H9 (cell line): Measurements from ENCODE around the gene DLGAP4. TPM values are rescaled to one million over a fixed set of nuclear protein-coding genes. Genes with fewer than 3 reads are reported as not detected.

Experiments used
- DNase-seq: peaks from one replicate; pipeline ENCODE4 v3.0.0-alpha.2; 2017
- H2AFZ ChIP-seq: one replicate; pipeline ENCODE4 v1.6.1; 2013; ENCODE audit warnings: mild to moderate bottlenecking, low read length, control low read depth, moderate library complexity
- H2AK5ac ChIP-seq: 2 replicates; pipeline ENCODE4 v1.6.1; 2013; ENCODE audit warnings: low read length, control low read depth, mixed read lengths; ENCODE audit not compliant: insufficient read length
- H2BK120ac ChIP-seq: one replicate; pipeline ENCODE4 v1.6.1; 2013; ENCODE audit warnings: low read depth, mild to moderate bottlenecking, low read length, control low read depth, inconsistent platforms; ENCODE audit not compliant: poor library complexity, severe bottlenecking
- H2BK12ac ChIP-seq: 2 replicates; pipeline ENCODE4 v1.6.1; 2013; ENCODE audit warnings: low read length, control low read depth, mixed read lengths, low read depth; ENCODE audit not compliant: insufficient read length
- H2BK15ac ChIP-seq: 2 replicates; pipeline ENCODE4 v1.6.1; 2013; ENCODE audit warnings: low read depth, low read length, control low read depth
- H2BK20ac ChIP-seq: one replicate; pipeline ENCODE4 v1.6.1; 2013; ENCODE audit warnings: low read depth, mild to moderate bottlenecking, low read length, control low read depth, inconsistent platforms; ENCODE audit not compliant: poor library complexity, severe bottlenecking
- H2BK5ac ChIP-seq: 2 replicates; pipeline ENCODE4 v1.6.1; 2013; ENCODE audit warnings: low read length, control low read depth, mixed read lengths; ENCODE audit not compliant: insufficient read length
- H3K14ac ChIP-seq: 2 replicates; pipeline ENCODE4 v1.6.1; 2013; ENCODE audit warnings: low read length, control low read depth; ENCODE audit not compliant: insufficient read depth
- H3K18ac ChIP-seq: 2 replicates; pipeline ENCODE4 v1.6.1; 2013; ENCODE audit warnings: low read depth, mild to moderate bottlenecking, mixed read lengths, low read length, control low read depth; ENCODE audit not compliant: insufficient read length
- H3K23ac ChIP-seq: 2 replicates; pipeline ENCODE4 v1.6.1; 2013; ENCODE audit warnings: low read length, control low read depth, mixed read lengths, low read depth; ENCODE audit not compliant: insufficient read length
- H3K23me2 ChIP-seq: 2 replicates; pipeline ENCODE4 v1.6.1; 2013; ENCODE audit warnings: low read depth, mild to moderate bottlenecking, mixed read lengths, low read length, control low read depth; ENCODE audit not compliant: insufficient read length, poor library complexity, severe bottlenecking
- H3K27ac ChIP-seq: 2 replicates; pipeline ENCODE4 v1.5.1; 2013; ENCODE audit warnings: low read length, control low read depth, mixed read lengths, low read depth; ENCODE audit not compliant: insufficient read length
- H3K27me3 ChIP-seq: 2 replicates; pipeline ENCODE4 v1.6.1; 2013; ENCODE audit warnings: low read length, control low read depth, inconsistent platforms; ENCODE audit not compliant: insufficient read depth
- H3K4ac ChIP-seq: 2 replicates; pipeline ENCODE4 v1.6.1; 2013; ENCODE audit warnings: low read depth, mild to moderate bottlenecking, control low read depth, inconsistent platforms, low read length, moderate library complexity
- H3K4me1 ChIP-seq: 2 replicates; pipeline ENCODE4 v1.6.1; 2013; ENCODE audit warnings: low read length, control low read depth, inconsistent platforms; ENCODE audit not compliant: insufficient read depth
- H3K4me2 ChIP-seq: 2 replicates; pipeline ENCODE4 v1.6.1; 2013; ENCODE audit warnings: low read length, control low read depth, mixed read lengths; ENCODE audit not compliant: insufficient read length, insufficient read depth
- H3K56ac ChIP-seq: 2 replicates; pipeline ENCODE4 v1.6.1; 2013; ENCODE audit warnings: low read depth, mild to moderate bottlenecking, mixed read lengths, low read length, control low read depth; ENCODE audit not compliant: insufficient read length
- H3K79me1 ChIP-seq: 2 replicates; pipeline ENCODE4 v1.6.1; 2013; ENCODE audit warnings: low read depth, mild to moderate bottlenecking, moderate library complexity, low read length, control low read depth, inconsistent platforms; ENCODE audit not compliant: insufficient read depth, poor library complexity, severe bottlenecking
- H3K79me2 ChIP-seq: 2 replicates; pipeline ENCODE4 v1.6.1; 2013; ENCODE audit warnings: low read length, control low read depth, inconsistent platforms; ENCODE audit not compliant: insufficient read depth
- H3K9ac ChIP-seq: 2 replicates; pipeline ENCODE4 v1.6.1; 2013; ENCODE audit warnings: low read length, control low read depth, mixed read lengths; ENCODE audit not compliant: insufficient read length; ENCODE audit errors: extremely low read depth
- H3K9me3 ChIP-seq: one replicate; pipeline ENCODE4 v1.6.1; 2013; ENCODE audit warnings: low read depth, low read length, inconsistent platforms; ENCODE audit not compliant: control insufficient read depth
- H3T11ph ChIP-seq: one replicate; pipeline ENCODE4 v1.6.1; 2013; ENCODE audit warnings: mild to moderate bottlenecking, low read length, control low read depth, inconsistent platforms
- H4K20me1 ChIP-seq: one replicate; pipeline ENCODE4 v1.6.1; 2013; ENCODE audit not compliant: control insufficient read depth, insufficient read length, insufficient read depth
- H4K5ac ChIP-seq: 2 replicates; pipeline ENCODE4 v1.6.1; 2013; ENCODE audit warnings: low read depth, mild to moderate bottlenecking, mixed read lengths, low read length, control low read depth; ENCODE audit not compliant: insufficient read length
- H4K8ac ChIP-seq: replicated peaks from 2 replicates; pipeline ENCODE4 v1.6.1; 2013; ENCODE audit warnings: low read length, control low read depth, mixed read lengths, low read depth; ENCODE audit not compliant: insufficient read length
- H4K91ac ChIP-seq: 2 replicates; pipeline ENCODE4 v1.6.1; 2013; ENCODE audit warnings: low read depth, mild to moderate bottlenecking, moderate library complexity, mixed read lengths, low read length, control low read depth; ENCODE audit not compliant: insufficient read length
- H3K27ac Mint-ChIP-seq, 3 experiments: 2 replicates in 2 of 3; 3 replicates in 1 of 3; pipeline ENCODE4 v1.8.0; 2020 to 2021; ENCODE audit warnings: mixed read lengths in 3 of 3, mild to moderate bottlenecking in 1 of 3, moderate library complexity in 1 of 3
- H3K27me3 Mint-ChIP-seq: 2 replicates; pipeline ENCODE4 v1.8.0; 2021; ENCODE audit warnings: low read depth, mild to moderate bottlenecking, moderate library complexity, mixed read lengths
- H3K36me3 Mint-ChIP-seq, 3 experiments: 2 replicates in 2 of 3; 3 replicates in 1 of 3; pipeline ENCODE4 v1.8.0; 2020 to 2021; ENCODE audit warnings: low read depth in 3 of 3, mixed read lengths in 3 of 3; ENCODE audit not compliant: insufficient read depth in 1 of 3
- H3K4me1 Mint-ChIP-seq, 2 experiments: 2 replicates each; pipeline ENCODE4 v1.8.0; 2020; ENCODE audit warnings: mixed read lengths in 2 of 2
- H3K4me3 Mint-ChIP-seq, 2 experiments: 2 replicates in 1 of 2; 3 replicates in 1 of 2; pipeline ENCODE4 v1.8.0; 2020 to 2021; ENCODE audit warnings: mild to moderate bottlenecking in 2 of 2, mixed read lengths in 2 of 2, moderate library complexity in 1 of 2
- H3K9me3 Mint-ChIP-seq, 2 experiments: 2 replicates in 1 of 2; 3 replicates in 1 of 2; pipeline ENCODE4 v1.8.0; 2020; ENCODE audit warnings: mild to moderate bottlenecking in 2 of 2, mixed read lengths in 2 of 2, moderate library complexity in 1 of 2
- CTCF ChIP-seq: fragments of 200-600 bp; sonication (generic); conservative IDR thresholded peaks from 3 replicates; pipeline ENCODE4 v1.8.0; 2021; ENCODE audit warnings: antibody characterized with exemption, mild to moderate bottlenecking
- WGBS: extraction: QIAGEN DNeasy Blood & Tissue Kit; methylation state at CpG from one replicate; pipeline ENCODE4 v1.1.7; 2013; ENCODE audit warnings: missing lambda C conversion rate, low lambda C conversion rate, mixed read lengths; ENCODE audit not compliant: insufficient read length; ENCODE audit errors: extremely low coverage; 5-methylcytosine and 5-hydroxymethylcytosine counted together
- total RNA-seq: library from RNA; stranded (reverse); gene quantifications from 2 replicates; pipeline ENCODE4 v1.2.1, GENCODE V29; 2021

The DLGAP4 gene
- total RNA-seq, 1 experiment from 2014 or later, result 48.0 TPM

GRCh38 chr20:36396847-36397630 is 90.9 kb downstream of the DLGAP4 start:
- H3K9me3 Mint-ChIP-seq, result peaks cover 0 to 3% of the 10 kb centered on the region in 2 experiments; a peak in 1 of 5 replicates
- H2BK12ac ChIP-seq, result no peak overlapping the region
- no peak overlapping the region for H4K5ac ChIP-seq
- no peak overlapping the region for H3K4me3 Mint-ChIP-seq
- no peak overlapping the region for H3K27ac ChIP-seq
- no peak overlapping the region for H2BK15ac ChIP-seq
- H3T11ph ChIP-seq, result no peak overlapping the region
- H3K4me2 ChIP-seq, result no peak overlapping the region
- no peak for DNase-seq
- H2AK5ac ChIP-seq, result no peak overlapping the region
- H3K79me2 ChIP-seq, result no peaks in the 10 kb centered on the region
- no peak overlapping the region for H2BK20ac ChIP-seq
- no peak overlapping the region for H3K56ac ChIP-seq
- no peak overlapping the region for H2BK120ac ChIP-seq
- TF ChIP-seq CTCF, result no peak
- H3K4ac ChIP-seq, result no peak overlapping the region
- H3K27ac Mint-ChIP-seq, result peak overlapping the region in 1 of 3 experiments; percentile 29; a peak in 1 of 7 replicates
- H3K4me1 Mint-ChIP-seq, result peaks cover 9 to 17% of the 10 kb centered on the region in 2 experiments
- H4K8ac ChIP-seq, result no peak overlapping the region
- no peaks in the 10 kb centered on the region for H3K23me2 ChIP-seq
- 0 out of 7 replicates have a peak, but pooled peaks cover 0 to 1% (median 0%) of the 10 kb centered on the region in 3 experiments for H3K36me3 Mint-ChIP-seq
- no peak overlapping the region for H3K9ac ChIP-seq
- H3K23ac ChIP-seq, result no peak overlapping the region
- H4K91ac ChIP-seq, result no peak overlapping the region
- WGBS, result no CpG with 5 or more reads among the region's 8 CpGs
- H2AFZ ChIP-seq, result no peak overlapping the region
- no peak overlapping the region for H2BK5ac ChIP-seq
- H4K20me1 ChIP-seq, result no peaks in the 10 kb centered on the region
- H3K4me1 ChIP-seq, result no peaks in the 10 kb centered on the region
- H3K79me1 ChIP-seq, result no peaks in the 10 kb centered on the region
- H3K9me3 ChIP-seq, result no peaks in the 10 kb centered on the region
- H3K14ac ChIP-seq, result no peak overlapping the region
- H3K27me3 ChIP-seq, result no peaks in the 10 kb centered on the region
- no peak overlapping the region for H3K18ac ChIP-seq
- H3K27me3 Mint-ChIP-seq, result no peaks in the 10 kb centered on the region; the same call in 1 of the 2 replicates
